HTR-8/SVneo (cell line): Measurements from ENCODE around the gene OR2A7.
"Not testable (repeated sequence)": the region's sequence is repeated elsewhere in the genome, so short reads cannot be mapped to it uniquely, and the experiment has no call there.

ENCODE experiments used
- DNase-seq: peaks from one replicate; pipeline ENCODE4 v3.0.0; 2011; ENCODE audit warnings: low spot score, mixed read lengths; ENCODE audit not compliant: insufficient read length
- FAIRE-seq: peaks from 2 replicates; lab custom pipeline; 2011; peaks lifted over from hg19 to GRCh38; lab: Jason Lieb, UNC

Gene OR2A7

GRCh38 chr7:144256112-144256511 lies 8.5 kb downstream of the OR2A7 start:
- no peak for DNase-seq

DNA sequence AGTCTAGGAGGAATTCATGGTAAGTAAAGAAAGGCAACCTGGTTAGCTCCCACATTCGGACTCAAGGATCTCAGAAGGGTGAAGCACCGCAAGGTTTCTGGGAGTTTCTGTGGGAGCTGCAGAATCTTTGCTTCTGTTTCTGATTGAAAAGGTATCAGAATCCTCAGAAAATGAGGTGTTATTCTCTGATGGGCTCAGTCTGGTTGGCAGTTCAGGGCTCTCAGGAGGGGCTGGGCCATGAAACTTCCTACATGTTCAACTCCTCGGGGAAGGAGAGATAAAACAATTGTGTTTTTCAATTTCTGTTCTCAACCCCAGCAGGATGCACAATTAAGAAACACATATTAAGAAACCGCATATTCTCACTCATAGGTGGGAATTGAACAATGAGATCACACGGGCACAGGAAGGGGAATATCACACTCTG lies 9.1 kb downstream of the OR2A7 start:
- no peak for FAIRE-seq
- no peak for DNase-seq

More at GRCh38 chr7:144256112-144256511, 8.5 kb downstream of the OR2A7 start:
- FAIRE-seq: no peak

GRCh38 chr7:144252307-144252706 lies 12.3 kb downstream of the OR2A7 start:
- FAIRE-seq, DNase-seq: not testable (repeated sequence)

DNA sequence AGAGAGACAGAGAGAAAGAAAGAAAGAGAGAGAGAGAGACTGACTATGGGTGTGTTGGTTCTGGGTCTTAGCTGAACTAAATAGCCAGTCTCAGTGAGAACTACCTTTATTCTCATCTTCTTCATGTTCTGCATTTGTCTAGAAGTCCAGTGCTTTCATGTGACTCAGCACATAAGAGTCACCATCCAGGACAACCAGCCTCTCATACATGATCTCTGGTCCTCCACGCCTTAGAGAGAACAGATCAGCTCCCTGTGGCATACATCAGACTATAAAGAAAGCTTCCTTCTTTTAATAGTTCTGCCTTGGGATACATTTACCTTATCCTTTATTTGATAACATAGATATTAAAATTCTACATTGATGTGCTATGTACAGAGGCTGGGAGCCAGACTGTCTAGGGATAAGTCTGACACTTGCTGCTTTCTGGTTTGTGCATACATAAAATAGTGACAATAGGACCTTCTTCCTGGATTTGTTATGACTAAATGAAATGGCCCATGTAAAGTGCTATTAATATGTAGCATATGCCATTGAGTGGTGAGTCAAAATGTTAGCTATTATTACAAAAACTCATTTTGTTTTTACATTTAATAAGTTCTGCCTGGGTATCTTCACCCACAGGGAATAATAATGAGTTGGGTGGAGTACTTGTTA lies 16.8 kb downstream of the OR2A7 start:
- not testable (repeated sequence) for FAIRE-seq, DNase-seq

GRCh38 chr7:144246967-144247366 lies 17.6 kb downstream of the OR2A7 start:
- DNase-seq, FAIRE-seq: not testable (repeated sequence)

DNA sequence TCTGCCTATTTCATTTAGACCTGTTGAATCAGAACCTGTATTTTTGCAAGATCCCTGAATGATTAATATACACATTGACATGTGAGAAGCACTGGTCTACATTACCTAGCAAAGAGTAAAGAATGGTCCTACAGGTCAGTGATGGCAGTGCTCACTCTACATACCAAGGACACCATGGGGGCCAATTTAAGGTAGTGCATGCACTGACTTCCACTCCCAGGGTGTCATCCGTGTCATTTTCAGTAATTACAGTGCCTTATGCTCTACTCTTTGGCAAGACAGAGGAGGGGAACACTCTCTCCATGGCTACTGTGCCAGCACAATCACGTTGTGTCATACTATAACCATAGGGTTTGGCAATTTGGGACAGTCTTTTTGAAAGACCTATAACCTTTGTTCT lies 19.2 kb downstream of the OR2A7 start:
- DNase-seq, FAIRE-seq: not testable (repeated sequence)

GRCh38 chr7:144239365-144239764 lies 25.2 kb downstream of the OR2A7 start, which contains the start of gene OR2A42:
TSS of gene OR2A42 (minus strand) at chr7:144239605. CDS start at chr7:144232843, 6,762 bp downstream.
- not testable (repeated sequence) for DNase-seq, FAIRE-seq

DNA sequence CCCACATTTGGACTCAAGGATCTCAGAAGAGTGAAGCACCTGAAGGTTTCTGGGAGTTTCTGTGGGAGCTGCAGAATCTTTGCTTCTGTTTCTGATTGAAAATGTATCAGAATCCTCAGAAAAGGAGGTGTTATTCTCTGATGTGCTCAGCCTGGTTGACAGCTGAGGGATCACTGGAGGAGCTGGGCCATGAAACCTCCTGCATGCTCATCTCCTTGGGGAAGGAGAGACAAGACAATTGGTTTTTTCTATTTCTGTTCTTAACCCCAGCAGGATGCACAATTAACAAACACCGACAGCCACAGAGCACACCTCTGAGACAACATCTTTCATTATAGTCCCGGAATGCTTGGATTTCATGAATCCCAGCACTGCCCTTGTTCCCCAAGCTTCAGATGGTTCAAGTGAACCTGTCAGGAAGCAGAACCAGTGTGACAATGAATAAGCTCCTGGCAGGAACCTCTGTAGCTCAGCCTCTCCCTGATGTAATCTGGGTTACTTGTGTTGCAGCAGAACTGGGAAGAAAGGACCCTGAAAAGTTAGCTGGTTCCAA lies 26.0 kb downstream of the OR2A7 start:
- not testable (repeated sequence) for FAIRE-seq, DNase-seq

DNA sequence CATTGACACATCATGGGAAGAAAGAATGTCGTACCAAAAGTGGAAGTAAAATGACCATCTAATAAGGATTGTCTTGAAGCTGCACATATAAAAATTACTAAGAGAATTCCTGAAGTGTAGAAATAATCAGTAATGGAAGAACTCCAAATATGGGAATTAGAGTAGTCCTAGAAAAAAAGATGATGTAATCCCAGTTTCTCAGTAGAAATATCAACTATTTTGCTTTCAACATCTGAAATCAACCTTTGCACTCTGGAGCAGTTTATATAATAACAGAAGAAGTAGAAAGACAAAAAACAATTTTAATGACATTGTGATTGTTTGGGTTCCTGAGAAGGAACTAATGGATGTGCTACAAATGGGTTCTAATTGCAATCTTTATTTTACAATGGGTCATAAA lies 31.6 kb downstream of the OR2A7 start:
- not testable (repeated sequence) for DNase-seq, FAIRE-seq

- DNase-seq, FAIRE-seq: not testable (repeated sequence)
Observed at GRCh38 chr7:144231027-144231426, 33.6 kb downstream of the OR2A7 start.

- FAIRE-seq: not testable (repeated sequence)
Observed at GRCh38 chr7:144228810-144229209, 35.8 kb downstream of the OR2A7 start.

DNA sequence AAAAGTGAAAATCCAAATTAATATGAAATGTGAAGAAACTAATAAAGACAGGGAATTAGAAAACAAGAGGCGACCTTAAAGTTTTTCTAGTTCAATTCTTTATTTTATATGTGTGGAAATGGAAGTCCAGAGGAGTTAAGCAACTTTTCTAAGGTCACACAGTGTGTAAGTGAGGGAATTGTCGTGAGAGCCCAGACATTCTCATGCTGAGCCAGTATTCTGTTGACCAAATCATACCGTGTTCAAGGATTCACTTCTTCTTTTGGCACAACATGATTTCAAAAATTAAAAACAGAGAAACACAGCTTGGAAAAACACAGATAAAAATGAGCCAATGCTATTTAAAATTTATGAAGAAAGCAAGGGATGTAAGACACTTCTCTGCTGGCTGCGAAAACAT lies 37.7 kb downstream of the OR2A7 start:
- DNase-seq, FAIRE-seq: not testable (repeated sequence)

More at GRCh38 chr7:144228810-144229209, 35.8 kb downstream of the OR2A7 start:
- DNase-seq: not testable (repeated sequence)

- DNase-seq, FAIRE-seq: not testable (repeated sequence)
Observed at GRCh38 chr7:144223675-144224074, 40.9 kb downstream of the OR2A7 start.

DNA sequence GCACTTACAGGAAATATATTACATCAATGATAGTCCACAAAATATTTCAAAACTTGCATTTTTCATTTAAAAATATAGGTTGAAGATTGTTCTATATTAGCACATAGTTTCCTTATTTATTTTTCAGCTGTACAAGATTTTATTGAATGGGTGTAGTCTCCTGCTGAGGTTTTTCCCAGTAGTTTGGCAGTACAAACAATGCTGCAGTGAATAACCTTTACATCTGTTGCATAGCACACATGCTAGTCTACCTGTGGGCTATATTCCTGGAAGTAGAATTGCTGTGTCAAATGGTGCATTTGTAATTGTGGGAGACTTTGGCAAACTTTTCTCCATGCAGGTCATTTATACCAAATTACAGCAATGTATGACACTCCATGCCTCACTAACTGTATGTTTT lies 44.1 kb downstream of the OR2A7 start:
- FAIRE-seq, DNase-seq: not testable (repeated sequence)

DNA sequence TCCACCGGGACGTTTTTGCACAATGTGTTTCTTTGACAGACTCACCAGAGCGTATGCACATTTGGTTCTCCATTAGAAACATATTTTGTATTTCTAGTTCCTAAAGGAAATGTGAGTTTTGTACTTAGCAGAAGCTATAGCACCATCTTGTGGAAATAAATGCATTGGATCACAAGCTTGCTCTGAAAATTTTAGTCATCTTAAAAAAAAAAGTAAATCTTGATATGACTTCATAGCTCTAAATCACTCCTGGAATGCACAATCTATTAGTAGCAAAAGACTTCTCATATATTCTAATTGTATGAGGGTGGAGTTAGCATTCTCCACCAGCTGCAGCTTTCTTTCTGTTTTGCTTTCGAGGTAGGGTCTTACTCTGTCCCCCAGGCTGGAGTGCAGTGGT lies 45.4 kb downstream of the OR2A7 start:
- DNase-seq, FAIRE-seq: not testable (repeated sequence)

GRCh38 chr7:144218581-144218980 lies 46.0 kb downstream of the OR2A7 start:
- not testable (repeated sequence) for DNase-seq, FAIRE-seq

DNA sequence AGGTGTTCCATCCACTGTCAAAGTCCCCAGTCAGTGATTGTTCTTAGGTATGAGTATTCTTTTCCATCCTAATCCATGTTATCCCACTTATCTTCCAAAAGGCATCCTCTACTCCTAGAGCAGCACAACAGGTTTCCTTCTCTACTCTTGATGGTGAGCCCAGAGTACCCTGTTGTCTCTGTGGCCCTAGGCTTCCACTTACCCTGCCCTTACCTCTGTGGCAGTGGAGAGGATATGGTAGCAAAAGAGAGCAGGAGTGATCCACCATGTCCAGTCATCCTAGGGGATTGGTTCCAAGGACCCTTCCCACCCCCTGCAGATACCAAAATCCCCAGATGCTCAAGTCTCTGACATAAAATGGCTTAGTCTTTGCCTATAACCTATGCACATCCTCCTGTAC lies 47.4 kb downstream of the OR2A7 start:
- FAIRE-seq: not testable (repeated sequence)

More for the DNA sequence above, 47.4 kb downstream of the OR2A7 start:
- not testable (repeated sequence) for DNase-seq
